Fibroblast of mammary gland (primary cell): ENCODE data around the gene SNRNP48.

ENCODE experiments used
- DNase-seq: peaks from one replicate; pipeline ENCODE4 v3.0.0-alpha.2; 2010; ENCODE audit warnings: low read depth
- H3K4me3 ChIP-seq: 2 replicates; pipeline ENCODE4 v1.5.1; 2011; ENCODE audit warnings: low read depth, mild to moderate bottlenecking, low read length, moderate library complexity; ENCODE audit not compliant: control insufficient read depth
- CTCF ChIP-seq: conservative IDR thresholded peaks from 2 replicates; pipeline ENCODE4 v1.5.1; 2011; ENCODE audit warnings: low read depth, low read length, inconsistent platforms; ENCODE audit not compliant: control insufficient read depth, insufficient read depth

Gene SNRNP48

GRCh38 chr6:7629321-7629720 lies 39.3 kb downstream of the SNRNP48 start:
- H3K4me3 ChIP-seq: no peak overlapping the region
- DNase-seq: peak; percentile 67
- no peak for TF ChIP-seq CTCF

- H3K4me3 ChIP-seq: no peak overlapping the region
- no peak for DNase-seq
- no peak for TF ChIP-seq CTCF
These were observed 40.8 kb downstream of the SNRNP48 start for GRCh38 chr6:7630792-7631191.

- TF ChIP-seq CTCF: no peak
- no peak for DNase-seq
- no peak overlapping the region for H3K4me3 ChIP-seq
These were observed 41.5 kb downstream of the SNRNP48 start for GRCh38 chr6:7631466-7631865.

- DNase-seq: no peak
- H3K4me3 ChIP-seq: no peak overlapping the region
- no peak for TF ChIP-seq CTCF
These were observed 42.7 kb downstream of the SNRNP48 start for GRCh38 chr6:7632501-7633290.

GRCh38 chr6:7633361-7633760 lies 43.4 kb downstream of the SNRNP48 start:
- no peak for DNase-seq
- no peak overlapping the region for H3K4me3 ChIP-seq
- no peak for TF ChIP-seq CTCF

- peak; percentile 42 for DNase-seq
- H3K4me3 ChIP-seq: no peak overlapping the region
- TF ChIP-seq CTCF: no peak
These were observed 46.2 kb downstream of the SNRNP48 start for GRCh38 chr6:7636151-7636550.
